NCI-H1436 (cell line): ENCODE data around the gene EIPR1.

ENCODE experiments used
- DNase-seq: peaks from one replicate; lab custom pipeline; 2025; lab: John Stamatoyannopoulos, UW

EIPR1 gene

DNA sequence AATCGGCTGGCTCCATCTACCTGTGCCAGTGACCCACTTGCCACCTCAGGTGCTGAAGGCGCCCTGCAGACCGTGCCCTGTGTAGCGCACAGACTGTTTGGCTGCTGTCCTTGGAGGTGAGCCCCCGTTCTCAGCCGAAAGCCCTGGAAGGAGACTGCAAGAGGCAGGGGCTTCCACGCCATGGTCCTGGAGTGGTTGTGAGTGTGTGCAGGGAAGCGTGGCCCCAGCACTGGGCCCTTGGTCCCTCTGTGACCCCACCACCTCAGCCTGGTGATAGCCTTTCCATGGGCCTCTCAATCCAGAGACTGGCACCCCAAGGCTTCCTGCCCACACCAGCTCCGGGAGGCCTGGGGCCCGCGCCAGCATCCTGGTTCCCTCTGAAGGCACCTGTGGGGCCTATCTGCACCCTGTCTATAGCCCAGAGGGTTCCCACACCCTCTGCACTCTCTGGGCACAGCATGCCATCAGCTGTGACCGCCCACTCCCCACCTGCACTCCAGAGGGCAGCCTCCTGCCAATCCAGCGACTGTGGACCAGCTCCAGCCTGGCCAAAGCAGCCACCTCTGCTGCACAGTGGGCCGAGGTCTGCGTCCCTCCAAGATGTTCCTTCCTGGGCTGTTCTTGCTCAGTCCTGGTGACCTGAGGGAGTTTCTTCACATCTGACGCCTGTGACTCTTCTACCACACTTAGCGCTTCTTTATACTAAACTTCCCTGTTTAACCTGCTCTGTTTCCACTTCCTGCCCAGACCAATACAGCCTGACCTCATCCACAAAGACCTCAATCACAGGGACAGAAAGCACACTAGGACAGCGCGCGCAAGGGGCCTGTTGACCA, 109.5 kb downstream of the EIPR1 start:
- no peak for DNase-seq

DNA sequence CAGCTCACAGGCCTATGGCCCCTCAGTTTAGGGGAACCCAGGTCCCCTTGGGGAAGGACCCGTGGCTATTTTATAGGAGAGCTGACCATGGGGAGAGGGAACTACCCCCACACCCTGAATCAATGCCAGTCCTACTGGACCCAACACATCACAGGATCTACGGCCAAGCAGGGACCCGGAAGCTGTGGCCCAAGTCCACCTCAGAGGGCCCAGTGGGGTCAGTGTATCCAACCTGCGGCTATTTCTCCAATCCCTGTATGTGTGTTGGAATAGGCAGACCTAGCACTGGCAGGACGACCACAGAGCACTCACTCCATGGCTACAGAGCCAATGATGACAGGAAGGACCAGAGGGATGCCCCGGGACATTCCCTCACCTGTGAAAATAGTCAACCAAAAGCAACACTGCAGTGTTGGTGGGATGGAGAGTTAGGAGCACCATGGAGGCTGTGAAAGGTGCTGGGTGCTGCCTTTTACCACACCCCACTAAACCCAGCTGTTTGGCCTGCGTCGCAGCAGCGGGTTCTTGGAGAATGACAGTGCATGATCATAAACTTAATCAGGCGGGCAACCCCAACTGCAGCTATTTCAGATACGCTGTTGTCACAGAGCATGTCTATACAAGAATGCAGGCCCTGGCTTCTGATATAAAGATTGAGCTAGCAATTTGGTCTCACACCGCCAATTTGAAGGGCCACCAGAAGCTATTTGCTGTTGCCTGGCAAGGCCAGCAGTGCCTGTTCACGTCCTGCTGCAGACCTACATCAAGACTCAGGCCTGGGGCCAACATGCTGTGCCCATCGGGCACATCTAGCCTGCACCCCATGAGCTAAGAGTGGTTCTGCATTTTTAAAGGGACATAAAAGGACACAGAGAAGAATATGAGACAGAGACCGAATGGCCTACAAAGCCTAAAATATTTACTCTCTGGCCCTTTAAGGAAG, 110.4 kb downstream of the EIPR1 start:
- no peak for DNase-seq

DNA sequence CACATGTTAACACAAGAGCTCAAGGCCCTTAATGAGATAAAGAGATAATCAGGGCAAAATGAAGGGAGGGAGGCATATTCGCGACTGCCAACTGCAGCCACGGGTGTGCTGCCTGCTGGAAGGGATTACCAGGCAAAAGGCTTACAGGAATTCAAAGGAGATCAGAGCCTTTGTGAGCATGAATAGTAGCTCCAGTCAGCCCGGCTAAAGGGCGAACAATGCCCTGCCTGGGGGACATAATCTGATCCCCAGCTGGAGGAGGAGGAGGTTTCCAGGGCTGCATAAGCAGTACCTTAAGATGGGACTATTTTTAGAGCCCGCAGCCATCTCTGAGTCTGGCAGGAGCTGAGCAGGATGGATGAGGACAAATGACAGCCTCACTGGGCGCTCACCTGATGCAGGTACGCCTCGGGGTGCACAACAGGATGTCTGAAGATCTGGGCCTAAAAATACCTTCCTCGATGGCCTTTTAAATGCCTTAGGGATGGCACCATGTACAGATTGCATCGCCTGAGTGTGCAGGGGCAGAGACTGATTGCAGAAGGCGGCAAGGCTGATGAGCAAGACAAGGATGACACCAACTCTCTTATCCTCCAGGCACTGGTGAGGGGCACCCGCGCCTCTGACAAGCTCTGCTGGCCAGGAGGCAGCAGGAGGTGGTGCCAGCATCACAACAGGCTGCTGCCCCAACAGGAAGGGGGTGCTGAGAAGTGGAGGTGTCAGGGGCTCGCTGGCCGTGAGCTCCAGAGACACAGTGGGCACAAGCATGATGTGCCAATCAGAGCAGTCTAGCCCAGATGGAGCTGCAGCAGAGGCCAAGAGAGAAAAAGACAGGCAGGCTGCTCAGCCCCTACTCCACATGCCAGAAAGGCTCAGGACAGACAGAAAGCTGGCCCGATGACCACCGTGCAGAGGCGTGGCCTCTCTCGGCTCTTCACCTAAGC, 111.4 kb downstream of the EIPR1 start:
- DNase-seq, result no peak

DNA sequence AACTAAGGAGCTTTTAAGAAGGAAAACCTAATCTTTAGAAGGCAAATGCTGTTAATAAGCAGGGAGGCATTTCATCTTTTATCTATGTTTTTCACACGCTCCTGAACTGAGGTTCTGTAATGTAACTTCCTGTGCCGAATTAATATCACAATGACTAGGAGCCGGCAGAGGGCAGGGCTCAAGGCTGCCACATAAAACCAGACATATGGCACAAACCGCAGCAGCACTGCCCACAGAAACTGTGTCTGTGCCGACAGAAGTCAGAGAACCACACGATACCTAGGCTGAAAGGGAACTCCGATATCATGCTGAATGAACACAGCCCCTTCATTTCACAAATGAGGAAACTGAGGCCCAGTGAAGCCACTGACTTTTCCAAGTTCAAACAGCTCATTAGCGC, 112.1 kb downstream of the EIPR1 start:
- no peak for DNase-seq

DNA sequence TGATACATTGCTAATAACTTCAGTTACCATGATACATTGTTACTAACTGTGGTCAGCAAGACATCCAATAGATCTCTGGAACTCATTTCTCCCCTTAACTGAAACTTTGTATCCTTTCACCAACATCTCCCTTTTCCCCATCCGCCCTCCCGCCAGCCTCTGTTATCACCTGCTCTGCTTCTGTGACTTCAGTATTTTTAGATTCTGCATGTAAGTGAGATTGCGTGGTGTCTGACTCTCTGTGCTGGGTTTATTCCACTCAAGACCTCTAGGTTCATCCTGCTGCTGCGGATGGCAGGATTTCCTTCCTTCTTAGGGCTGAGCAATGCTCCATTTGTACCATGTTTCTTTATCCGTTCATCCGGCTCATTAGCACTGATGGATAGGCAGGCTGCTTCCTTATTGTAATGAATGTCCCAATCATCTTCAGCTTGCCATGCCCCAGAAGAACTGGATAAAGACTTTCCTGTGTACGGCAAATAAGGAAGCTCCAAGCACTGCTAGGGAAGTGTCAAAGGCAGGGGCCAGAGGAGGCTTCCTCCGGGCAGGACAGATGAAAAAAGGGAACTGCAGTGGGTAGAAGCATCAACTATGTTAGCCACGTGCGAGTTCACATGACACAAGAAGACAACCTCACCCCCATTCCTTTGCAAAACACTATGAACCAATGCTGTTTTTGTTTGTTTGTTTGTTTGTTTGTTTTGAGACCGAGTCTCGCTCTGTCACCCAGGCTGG, 113.4 kb downstream of the EIPR1 start:
- no peak for DNase-seq

DNA sequence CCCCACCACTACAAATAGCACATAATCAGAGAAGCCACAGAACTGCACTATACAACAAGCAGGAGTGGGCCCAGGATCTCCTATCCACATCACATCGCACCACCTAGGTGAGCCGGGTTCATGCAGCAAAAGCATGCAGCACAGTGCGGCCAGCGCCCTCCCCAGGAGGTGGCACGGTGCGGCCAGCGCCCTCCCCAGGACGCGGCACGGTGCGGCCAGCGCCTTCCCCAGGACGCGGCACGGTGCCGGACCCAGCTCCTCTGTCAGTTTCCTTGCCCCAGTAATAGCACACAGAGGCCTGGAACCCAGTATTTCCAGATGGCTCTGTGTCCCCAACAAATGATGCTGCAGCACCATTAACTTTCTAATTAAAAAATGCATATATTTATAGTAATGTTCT, 114.1 kb downstream of the EIPR1 start:
- DNase-seq, result no peak

DNA sequence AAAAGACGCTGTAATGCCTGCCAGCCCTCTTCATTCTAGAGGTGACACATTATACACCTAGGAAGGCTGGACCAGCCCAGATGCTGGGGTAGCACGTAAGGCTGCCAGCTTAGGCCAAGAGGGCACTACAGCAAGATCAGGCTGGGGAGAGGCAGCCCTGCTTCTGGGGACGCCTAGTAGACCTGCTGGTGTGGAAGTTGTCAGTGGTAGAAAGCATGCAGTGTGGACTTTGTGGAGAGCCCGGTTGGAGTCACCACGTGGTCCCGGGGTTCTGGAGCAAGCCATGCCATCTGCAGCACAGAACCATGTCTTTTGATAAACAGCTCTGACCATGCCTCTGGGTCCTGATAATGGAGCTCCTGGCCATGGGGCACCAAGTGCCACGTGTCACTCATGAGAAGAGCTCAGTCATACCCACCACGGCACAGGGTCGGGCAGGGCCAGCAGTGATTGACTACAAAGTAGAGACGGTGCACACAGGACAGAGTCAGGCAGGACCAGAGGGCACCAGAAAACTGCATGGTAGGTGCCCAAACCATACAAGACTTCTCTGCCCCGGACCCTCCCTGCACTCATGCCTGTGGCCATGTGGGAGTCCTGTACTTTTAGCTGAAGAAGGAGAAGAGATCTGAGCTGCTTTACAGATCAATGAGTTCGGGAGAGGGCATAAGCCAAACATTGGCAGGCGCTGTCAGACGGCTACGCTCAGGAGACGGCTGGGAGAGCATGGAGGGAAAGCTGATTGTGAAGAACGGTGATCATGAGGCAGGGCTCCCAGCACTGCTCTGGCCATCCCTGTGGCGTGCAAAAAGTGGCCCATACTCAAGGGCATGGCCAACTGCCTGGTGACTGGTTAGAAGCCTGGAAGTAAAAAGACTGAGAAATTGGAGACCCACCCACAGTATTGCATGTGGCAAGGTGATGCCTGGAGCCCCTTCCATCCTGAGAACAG, 114.9 kb downstream of the EIPR1 start:
- no peak for DNase-seq

DNA sequence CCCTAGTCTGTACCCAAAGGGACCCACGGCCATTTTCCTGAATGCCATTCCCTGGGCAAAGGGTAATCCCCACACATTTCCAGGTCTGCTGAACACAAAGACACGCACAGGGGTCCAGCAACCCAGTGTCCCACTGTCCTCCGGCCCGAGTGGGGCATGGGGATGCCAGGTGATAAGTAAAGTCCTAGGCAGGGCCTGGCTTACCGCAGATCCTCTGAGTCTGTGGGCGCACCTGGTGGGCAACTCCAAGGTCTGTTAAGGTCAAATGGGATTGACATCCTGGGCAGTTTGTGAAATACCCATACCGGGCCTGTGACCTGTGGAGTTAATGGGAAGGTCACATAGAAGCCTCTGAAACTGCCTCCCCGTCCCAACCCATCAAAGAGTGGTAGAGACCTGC, 116.1 kb downstream of the EIPR1 start:
- no peak for DNase-seq

DNA sequence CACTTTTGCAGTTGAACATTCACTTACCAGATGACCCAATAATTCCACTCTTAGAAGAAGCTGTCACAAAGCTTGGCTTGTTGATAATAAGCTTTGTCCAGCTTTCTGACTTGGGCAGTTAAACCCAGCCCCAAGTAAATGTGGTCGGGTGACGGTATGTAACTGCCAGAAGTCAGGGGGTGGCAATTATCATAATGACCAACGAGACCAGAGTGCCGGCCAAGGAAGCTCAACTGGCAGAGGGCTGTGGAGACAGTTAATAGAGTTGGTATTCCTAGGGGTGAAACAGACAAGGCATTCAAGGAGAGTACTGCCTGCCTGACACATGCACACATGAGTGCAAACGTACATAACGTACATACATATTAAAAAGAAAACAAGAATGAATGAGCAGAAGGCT, 116.7 kb downstream of the EIPR1 start:
- DNase-seq, result no peak

DNA sequence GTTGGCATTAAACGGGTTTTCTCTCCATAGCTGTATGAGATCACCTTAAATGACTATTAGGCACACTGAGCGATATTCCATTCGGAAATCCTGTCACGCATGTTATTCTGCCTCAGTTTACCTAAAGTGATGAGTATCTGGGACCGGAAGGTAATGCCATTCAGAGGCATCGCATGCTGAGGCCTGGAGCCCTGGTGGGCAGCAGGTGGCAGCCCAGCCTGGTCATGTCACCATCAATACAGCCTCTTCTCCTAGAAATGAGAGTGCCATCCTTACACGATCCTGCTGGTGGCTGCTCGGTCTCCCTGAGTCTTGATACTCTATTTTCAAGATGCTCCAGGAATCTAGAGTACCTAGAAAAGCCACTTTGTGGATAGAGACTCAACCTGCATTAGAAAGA, 119.8 kb downstream of the EIPR1 start:
- no peak for DNase-seq

DNA sequence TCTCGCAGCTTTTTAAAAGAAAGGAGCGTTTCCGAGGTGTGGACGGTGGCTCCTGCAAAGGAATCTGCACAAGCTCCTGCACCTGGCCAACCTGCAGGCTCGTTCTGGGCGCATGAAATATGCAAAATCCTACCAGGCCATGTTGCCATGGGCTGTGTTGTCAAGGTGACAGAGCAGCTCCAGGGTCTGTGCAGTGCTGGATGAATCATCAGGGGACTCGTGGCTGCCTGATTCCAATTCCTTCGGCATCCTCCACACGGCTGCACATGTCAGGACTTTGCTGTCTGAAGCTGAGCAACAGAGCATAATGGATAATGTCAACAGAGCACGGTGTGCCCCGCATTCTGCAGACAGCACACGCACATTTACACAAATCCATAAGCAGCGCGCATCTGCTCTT, 120.5 kb downstream of the EIPR1 start:
- DNase-seq, result no peak

DNA sequence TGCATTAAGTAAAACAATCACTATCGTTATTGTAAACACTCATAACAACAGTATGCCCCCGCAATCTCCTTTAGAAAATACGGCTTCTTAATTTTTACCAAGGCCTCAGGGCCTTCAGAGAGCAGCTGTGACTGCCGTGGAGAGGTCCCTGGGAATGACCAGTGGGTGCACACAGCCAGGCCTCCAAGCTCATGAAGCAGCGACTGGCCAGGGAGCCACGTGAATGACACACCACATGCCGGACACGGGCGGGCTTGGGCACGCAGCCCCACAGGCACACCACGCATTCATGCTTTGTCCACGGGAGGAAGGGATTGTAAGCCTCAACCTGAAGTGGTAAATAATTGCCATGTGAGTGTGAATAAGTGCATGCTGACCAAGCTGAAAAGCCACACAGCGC, 121.0 kb downstream of the EIPR1 start:
- no peak for DNase-seq

DNA sequence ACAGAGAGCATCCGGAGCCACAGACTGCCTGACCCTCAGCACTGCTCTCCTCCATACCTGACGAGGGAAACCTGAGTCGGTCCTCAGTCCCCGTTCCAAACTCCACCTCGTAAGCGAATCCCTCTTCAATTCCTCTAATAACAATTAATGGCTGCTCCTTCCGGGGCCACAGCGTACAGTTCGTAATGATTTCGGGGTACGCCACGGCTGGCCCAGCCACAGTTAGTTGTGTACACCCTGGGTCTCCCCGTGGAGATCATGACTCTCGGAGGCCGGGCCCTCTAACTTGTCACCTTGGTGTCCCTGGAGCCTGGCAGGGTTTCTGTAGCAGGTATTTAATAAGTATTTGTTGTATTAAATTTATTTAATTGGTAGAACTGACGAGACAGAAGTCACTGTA, 121.5 kb downstream of the EIPR1 start:
- no peak for DNase-seq

DNA sequence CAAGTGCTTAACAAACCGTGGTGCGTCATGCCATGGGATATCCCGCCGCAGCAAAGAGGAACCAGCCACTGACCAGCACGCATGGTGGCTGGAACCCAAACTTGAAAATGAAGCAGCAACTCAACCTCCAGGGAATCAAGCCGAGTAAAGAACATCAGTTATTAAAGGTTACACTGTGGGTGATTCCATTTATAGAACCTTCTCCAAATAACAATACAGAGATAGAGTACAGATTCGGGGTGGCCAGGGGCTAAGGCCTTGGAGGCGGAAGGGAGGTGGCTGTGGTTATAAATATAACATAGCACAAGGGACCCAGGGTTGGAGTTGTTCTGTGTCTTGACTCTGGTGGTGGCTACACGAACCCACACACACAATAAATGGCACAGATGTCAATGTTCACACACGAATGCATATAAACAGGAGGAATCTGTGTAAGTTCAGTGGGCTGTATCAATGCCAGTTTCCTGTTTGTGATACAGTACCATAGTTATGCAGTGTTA, 123.1 kb downstream of the EIPR1 start:
- DNase-seq, result no peak

DNA sequence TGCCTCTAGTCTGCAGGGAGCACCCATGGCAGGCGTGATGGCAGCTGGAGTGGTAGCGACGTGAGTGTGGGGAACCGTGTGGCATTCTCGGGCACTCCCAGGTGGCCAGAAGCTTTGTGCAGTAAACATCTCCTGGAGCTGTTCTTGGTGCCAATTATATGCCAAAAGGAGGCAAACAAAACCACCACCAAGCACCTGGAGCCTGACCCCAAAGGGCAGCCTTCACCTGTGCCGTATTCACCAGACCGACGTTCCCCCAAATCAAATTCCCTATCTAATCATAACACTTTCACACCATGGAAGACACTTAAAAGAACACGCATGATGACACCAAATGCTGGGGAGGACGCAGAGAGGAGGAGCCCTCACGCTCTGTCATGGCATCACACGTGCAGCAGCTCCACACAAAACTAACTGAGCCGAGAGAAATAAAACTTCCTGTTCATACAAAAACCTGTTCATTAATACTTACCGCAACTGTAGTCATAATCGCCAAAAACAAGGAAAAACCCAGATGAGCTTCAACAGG, 123.6 kb downstream of the EIPR1 start:
- no peak for DNase-seq

DNA sequence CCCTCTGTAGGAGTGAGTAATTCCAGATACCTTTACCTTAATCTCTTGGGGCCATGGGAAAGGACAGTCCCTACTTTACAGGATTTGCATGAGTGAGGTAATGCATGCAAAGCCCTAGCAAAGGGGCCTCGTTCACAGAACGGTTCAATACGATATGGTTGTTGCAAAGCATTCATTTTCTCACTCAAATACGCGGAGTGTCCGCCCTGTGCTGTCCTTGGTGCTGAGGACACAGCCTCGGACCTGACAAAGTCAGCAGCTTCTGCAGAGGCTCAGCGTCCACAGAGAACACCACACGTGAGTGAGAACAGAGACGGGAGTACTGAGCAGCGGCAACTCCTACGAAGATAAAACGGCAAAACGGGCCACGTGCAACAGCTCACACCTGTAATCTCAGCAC, 125.7 kb downstream of the EIPR1 start:
- no peak for DNase-seq

DNA sequence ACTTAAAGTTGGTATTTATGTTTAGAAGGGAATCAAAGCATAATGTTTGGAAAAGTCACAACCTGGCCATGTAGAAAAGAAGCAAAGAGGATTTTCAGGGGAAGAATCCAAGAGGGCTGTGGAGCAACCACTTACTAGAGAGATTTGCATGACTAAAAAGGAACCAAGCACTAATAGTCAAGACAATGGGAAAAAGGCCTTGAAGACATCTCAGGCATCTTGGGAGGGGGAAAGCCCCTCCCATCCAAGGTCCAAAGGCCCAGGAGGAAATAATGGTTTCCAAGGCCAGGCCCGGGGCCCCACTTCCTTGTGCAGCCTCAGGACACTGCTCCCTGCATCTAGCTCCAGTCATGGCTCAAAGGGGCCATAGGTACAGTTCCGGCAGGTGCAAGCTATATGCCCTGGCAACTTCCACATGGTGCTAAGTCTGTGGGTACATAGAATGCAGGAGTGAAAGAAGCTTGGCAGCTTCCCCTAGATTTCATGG, 128.1 kb downstream of the EIPR1 start:
- DNase-seq, result no peak

DNA sequence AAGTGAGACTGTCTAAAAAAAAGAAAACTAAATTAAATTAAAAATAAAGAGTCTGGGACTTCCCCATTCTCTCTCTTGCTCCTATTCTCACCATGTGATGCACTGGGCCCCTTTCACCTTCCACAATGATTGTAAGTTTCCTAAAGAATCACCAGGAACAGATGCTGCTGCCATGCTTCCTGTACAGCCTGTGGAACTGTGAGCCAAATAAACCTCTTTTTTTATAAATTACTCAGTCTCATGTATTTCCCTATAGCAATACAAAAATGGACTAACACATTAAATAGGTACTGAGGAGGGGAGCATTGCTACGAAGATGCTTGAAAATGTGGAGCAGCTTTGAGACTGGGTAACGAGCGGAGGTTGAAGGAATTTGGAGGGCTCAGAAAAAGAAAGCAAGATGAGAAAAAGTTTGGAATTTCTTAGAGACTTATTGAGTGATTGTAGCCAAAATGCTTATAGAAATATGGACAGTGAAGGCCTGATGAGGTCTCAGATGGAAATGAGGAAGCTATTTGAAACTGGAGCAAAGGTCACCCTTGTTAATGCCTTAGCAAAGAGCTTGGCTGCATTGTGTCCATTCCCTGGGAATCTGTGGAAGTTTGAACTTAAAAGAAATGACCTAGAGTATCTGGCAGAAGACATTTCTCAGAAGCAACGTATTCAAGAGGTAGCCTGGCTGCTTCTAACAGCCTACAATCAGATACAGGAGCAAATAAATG, 128.7 kb downstream of the EIPR1 start:
- DNase-seq, result no peak
